Coronary artery (tissue), 2 donors: ENCODE results near the gene BAHD1.

Source experiments
- DNase-seq: peaks from one replicate; pipeline ENCODE4 v3.0.0-alpha.2; 2017; ENCODE audit warnings: low spot score
- H3K27ac ChIP-seq, 2 donors: fragments of 200-600 bp; sonication (generic); one replicate each; pipeline ENCODE4 v1.5.1; 2016 to 2019
- H3K4me3 ChIP-seq: fragments of 200-600 bp; sonication (generic); 2 replicates; pipeline ENCODE4 v1.5.1; 2016; ENCODE audit warnings: mild to moderate bottlenecking, moderate library complexity
- TF ChIP-seq, protein P1 (sequence below): fragments of 200-600 bp; sonication (generic); IDR thresholded peaks from one replicate; pipeline ENCODE4 v1.5.1; 2019; ENCODE audit warnings: antibody characterized with exemption

The BAHD1 gene

GRCh38 chr15:40416056-40416455 is 24.7 kb upstream of the BAHD1 start:
- no peak for DNase-seq
- no peak overlapping the region for H3K27ac ChIP-seq
- H3K4me3 ChIP-seq, result no peak overlapping the region
- TF ChIP-seq, protein P1, sequence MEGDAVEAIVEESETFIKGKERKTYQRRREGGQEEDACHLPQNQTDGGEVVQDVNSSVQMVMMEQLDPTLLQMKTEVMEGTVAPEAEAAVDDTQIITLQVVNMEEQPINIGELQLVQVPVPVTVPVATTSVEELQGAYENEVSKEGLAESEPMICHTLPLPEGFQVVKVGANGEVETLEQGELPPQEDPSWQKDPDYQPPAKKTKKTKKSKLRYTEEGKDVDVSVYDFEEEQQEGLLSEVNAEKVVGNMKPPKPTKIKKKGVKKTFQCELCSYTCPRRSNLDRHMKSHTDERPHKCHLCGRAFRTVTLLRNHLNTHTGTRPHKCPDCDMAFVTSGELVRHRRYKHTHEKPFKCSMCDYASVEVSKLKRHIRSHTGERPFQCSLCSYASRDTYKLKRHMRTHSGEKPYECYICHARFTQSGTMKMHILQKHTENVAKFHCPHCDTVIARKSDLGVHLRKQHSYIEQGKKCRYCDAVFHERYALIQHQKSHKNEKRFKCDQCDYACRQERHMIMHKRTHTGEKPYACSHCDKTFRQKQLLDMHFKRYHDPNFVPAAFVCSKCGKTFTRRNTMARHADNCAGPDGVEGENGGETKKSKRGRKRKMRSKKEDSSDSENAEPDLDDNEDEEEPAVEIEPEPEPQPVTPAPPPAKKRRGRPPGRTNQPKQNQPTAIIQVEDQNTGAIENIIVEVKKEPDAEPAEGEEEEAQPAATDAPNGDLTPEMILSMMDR, result no peak

GRCh38 chr15:40418126-40418525 is 22.6 kb upstream of the BAHD1 start:
- H3K27ac ChIP-seq, result no peak overlapping the region
- TF ChIP-seq, protein P1, result no peak
- H3K4me3 ChIP-seq, result no peak overlapping the region
- DNase-seq, result no peak

- H3K4me3 ChIP-seq, result no peak overlapping the region
- H3K27ac ChIP-seq, result no peak overlapping the region
- TF ChIP-seq, protein P1, result no peak
- DNase-seq, result no peak
These were observed 20.6 kb upstream of the BAHD1 start for GRCh38 chr15:40420071-40420713.

GRCh38 chr15:40420793-40421192 is 20.0 kb upstream of the BAHD1 start:
- DNase-seq, result no peak
- TF ChIP-seq, protein P1, result no peak
- H3K4me3 ChIP-seq, result no peak overlapping the region
- no peak overlapping the region for H3K27ac ChIP-seq

- DNase-seq, result no peak
- peak overlapping the region in 1 of 2 donors; percentile 18 for H3K27ac ChIP-seq
- TF ChIP-seq, protein P1, result peak; percentile 91
- peak overlapping the region; percentile 27 for H3K4me3 ChIP-seq
These were observed 19.3 kb upstream of the BAHD1 start for GRCh38 chr15:40421246-40422157.

GRCh38 chr15:40424483-40425115 is 16.2 kb upstream of the BAHD1 start:
- no peak for DNase-seq
- TF ChIP-seq, protein P1, result no peak
- Histone ChIP-seq H3K27ac (no peak overlapping the region), H3K4me3 (no peak overlapping the region)
